Endometrium (tissue), 2 donors: ENCODE results near the gene DOCK3.
"Not testable (repeated sequence)": the region's sequence is repeated elsewhere in the genome, so short reads cannot be mapped to it uniquely, and the experiment has no call there.

Source experiments
- FAIRE-seq: peaks from 2 replicates; lab custom pipeline; 2012; peaks lifted over from hg19 to GRCh38; lab: Jason Lieb, UNC
- donor health status: control.
- donor health status: control.

The DOCK3 gene

GRCh38 chr3:51099794-51100535, 425.2 kb downstream of the DOCK3 start:
- FAIRE-seq = no peak

DNA sequence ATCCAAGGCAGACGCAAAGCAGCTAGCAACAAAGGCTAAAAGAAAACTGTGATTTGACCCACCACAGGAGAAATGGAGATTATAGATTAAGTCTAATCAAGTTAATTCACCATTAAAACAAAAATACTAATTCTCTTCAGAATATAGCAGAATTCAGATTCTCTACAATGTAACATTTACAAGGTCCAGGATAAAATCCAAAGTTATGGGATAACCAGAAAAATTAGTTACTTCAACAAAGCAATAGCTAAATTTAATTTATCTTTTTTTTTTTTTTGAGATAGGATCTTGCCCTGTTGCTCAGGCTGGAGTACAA, 425.8 kb downstream of the DOCK3 start:
- no peak for FAIRE-seq

GRCh38 chr3:51102396-51102795, 427.7 kb downstream of the DOCK3 start:
- no peak for FAIRE-seq

GRCh38 chr3:51106242-51106876, 431.6 kb downstream of the DOCK3 start:
- no peak for FAIRE-seq

DNA sequence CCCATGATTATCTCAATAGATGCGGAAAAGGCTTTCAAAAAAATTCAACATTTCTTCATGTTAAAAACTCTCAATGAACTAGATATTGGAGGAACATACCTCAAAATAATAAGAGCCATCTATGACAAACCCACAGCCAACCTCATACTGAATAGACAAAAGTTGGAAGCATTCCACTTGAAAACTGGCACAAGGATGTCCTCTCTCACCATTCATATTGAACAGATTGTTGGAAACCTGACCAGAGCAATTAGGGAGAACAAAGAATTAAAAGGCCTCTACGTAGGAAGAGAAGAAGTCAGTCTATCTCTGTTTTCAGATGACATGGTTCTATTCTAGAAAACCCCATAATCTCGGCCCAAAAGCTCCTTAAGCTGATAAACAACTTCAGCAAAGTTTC, 435.9 kb downstream of the DOCK3 start:
- FAIRE-seq = no peak

DNA sequence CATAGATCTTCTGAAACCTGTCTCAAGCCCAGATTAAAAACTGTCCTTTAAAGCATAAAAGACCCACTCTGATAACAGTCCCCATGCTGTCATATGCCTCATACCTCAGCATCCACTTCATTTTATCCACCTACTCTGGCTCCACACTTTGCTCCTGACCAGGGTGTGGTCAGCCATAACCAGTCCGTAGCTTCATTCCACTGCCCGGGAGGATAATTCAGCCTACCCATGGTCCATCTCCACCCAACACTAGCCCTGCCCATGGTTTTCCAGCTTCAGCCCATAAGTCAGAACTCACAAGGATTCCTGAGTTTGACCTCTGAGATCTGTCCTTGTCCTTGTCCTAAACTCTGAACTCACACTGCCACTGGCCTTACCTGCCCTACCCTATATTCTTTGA, 448.2 kb downstream of the DOCK3 start:
- FAIRE-seq = no peak

DNA sequence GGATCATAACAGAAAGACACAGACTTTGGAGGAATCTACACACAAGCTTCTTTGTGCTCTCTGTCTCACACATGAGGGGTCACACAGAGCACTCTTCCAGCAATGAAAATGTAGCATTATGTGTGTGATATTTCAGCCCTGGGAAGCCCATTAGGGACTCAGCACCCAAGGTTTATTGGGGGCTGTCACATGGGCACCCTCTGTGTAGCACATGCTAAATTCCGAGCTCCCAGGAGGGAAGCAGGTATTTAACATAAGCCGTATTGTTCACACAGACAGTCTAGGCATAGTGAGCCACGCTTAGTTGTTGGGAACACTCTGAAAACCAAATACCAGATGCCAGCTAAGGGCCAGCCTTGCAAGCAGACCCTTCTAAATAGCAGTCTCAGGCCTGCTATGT, 448.8 kb downstream of the DOCK3 start:
- FAIRE-seq = no peak

DNA sequence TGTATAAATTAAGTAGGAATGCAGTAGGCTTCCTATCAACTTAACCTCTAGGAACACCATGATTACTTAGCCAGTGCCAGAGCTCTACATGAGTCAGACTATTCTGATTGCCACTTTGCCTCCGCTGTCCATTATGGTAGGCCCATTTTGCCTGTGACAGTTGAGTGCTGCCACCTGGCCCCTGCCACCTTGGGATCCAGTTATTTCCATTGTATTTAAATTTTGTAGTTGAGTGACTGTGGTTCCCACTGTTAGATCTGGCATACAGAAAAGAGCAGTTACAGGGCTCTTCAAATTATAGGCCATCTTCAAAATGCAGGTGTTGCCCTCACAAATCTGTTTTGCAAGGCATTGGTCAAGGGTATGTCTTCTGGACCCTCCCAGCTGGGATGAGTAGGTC, 456.9 kb downstream of the DOCK3 start:
- FAIRE-seq = not testable (repeated sequence)

DNA sequence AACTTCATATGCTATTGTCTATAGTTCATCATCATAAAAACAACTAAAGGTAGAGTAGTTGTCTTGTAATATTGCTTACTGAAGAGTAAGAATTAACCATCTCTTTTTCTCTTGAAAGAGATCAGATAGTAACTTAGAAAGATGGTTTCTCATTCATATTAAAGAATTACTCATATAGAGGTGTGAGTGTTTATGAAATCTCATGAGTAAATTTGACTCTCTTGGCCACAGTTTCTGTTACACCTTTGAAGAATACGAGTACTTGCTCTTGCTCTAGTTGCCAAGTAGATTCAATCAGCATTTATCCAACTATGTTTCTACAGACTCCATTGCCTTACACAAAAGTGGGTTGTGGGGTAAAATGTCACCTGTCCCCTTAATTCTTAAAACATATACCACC, 463.0 kb downstream of the DOCK3 start:
- no peak for FAIRE-seq

- FAIRE-seq = no peak
These were observed 464.9 kb downstream of the DOCK3 start for GRCh38 chr3:51139616-51140015.

DNA sequence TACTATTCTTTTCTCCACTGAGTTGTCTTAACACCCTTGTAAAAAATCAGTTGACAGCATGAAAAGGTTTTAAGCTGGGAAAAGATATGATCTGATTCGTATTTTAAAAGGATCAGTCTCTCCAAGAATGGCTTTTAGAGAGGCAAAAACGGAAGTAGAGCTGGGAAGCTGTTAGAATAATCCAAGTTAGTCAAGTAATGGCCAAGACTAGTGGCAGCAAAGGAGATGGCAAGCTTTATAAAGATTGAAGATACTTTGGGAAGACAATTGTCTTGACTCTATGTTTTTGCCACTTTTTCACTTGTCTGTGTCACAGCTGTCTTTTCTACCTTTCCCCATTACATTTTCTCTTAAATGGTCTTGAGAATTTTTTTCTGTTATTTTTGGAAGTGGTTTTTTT, 466.8 kb downstream of the DOCK3 start:
- FAIRE-seq = no peak

DNA sequence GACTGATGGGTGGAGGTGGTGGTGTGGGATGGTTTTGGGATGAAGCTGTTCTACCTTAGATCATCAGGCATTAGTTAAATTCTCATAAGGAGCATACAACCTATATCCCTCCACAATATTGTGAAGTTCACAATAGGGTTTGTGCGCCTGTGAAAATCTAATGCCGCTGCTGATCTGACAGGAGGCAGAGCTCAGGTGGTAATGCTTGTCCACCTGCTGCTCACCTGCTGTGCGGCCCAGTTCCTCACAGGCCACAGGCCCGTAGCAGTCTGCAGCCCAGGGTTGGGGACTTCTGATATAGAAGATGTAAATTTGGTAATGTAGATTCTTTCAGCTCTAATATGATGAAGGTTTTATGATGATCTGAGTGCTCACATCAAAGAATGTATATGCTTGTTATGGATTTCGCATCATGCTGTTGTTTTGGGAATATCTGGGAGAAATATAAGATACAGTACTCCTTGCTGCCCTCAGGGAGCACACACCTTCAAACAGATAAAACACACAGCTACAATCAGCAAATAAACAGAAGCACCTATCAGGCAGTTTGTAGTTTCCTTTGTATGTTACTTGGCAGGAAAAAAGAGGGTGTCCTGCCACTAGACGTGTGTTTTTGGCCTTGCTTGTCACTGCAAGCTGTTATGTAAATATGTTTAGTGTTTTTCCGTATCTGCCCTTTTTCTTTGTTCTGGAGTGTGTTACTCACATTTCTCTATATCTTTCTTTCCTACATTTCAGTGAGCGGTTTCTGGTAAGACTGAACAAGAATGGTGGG, 471.3 kb downstream of the DOCK3 start:
- FAIRE-seq = no peak

GRCh38 chr3:51146781-51147180, 472.1 kb downstream of the DOCK3 start:
- no peak for FAIRE-seq

DNA sequence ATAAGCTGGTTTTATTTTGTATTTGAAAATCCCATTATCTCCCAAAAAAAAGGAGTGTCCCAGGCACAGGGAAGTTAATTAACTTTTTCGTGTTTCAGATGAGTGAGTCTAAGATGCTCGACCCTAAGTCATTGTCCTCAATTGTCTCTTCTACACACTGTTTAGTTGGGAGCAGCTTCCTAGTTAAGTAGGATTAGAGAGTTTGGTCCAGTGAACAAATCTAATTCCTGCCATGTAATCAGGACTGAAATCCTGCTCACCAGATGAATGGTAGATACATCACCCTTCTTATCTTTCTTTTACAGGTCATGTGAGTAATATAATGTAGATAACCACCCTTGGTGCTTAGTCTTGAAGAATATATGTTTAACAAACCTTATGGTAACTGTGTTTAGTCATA, 481.4 kb downstream of the DOCK3 start:
- FAIRE-seq = no peak

- FAIRE-seq = no peak
These were observed 488.3 kb downstream of the DOCK3 start for GRCh38 chr3:51163051-51163450.

DNA sequence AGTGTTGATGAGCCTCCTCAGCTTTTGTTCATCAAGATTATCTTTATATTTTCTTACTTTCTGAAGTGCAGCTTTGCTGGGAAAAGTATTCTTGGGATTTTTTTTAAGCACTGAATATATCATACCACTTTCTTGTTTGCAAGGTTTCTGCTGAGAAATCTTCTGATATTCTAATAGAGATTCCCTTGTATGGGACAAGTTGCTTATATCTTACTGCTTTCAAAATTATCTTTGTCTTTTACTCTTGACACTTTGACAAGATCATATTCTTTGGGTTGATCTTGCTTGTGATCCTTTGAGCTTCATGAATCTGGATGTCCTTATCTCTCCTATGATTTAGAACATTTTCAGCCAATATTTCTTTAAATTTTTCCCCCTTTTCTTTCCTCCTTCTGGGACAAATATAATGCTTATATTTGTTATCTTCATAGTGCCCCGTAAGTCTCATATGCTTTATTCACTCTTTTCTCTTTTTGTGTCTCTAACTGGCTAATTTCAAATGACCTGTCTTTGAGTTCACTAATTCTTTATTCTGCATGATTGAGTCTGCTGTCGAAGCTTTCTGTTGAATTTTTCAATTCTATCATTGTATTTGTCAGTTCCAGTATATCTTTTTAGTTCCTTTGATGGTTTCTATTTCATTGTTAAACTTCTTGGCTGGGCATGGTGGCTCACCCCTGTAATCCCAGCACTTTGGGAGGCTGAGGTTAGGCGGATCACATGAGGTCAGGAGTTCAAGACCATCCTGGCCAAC, 499.0 kb downstream of the DOCK3 start:
- no peak for FAIRE-seq

- FAIRE-seq = no peak
These were observed 502.2 kb downstream of the DOCK3 start for GRCh38 chr3:51176923-51177322.

DNA sequence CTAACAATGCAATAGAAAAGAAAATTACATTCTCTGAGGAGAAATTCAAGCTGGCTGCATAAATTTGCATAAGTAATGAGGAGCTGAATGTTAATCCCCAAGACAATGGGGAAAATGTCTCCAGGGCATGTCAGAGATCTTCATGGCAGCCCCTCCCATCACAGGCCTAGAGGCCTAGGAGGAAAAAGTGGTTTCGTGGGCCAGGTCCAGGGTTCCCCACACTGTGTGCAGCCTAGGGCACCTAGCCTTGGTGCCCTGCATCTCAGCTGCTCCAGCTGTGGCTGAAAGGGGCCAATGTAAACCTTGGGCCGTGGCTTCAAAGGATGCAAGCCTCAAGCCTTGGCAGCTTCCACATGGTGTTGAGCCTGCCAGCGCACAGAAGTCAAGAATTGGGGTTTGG, 511.7 kb downstream of the DOCK3 start:
- FAIRE-seq = not testable (repeated sequence)

GRCh38 chr3:51190199-51190598, 515.5 kb downstream of the DOCK3 start:
- no peak for FAIRE-seq

- no peak for FAIRE-seq
These were observed 516.1 kb downstream of the DOCK3 start for GRCh38 chr3:51190827-51191226.

DNA sequence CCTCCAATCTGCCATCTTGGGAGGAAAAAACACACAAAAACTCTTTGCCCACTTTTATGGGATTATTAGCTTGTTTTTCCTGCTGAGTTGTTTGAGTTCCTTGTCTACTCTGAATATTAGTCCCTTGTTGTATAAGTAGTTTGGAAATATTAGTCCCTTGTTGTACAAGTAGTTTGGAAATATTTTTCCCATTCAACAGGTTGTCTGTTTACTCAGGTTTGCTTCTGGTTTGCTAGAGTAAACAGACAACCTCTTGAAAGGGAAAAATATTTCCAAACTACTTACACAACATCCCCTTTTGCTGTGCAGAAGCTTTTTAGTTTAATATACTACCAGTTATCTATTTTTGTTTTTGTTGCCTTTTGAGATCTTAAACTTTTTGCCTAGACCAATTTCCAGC, 517.0 kb downstream of the DOCK3 start:
- no peak for FAIRE-seq

- FAIRE-seq = no peak
These were observed 523.8 kb downstream of the DOCK3 start for GRCh38 chr3:51198477-51198876.

DNA sequence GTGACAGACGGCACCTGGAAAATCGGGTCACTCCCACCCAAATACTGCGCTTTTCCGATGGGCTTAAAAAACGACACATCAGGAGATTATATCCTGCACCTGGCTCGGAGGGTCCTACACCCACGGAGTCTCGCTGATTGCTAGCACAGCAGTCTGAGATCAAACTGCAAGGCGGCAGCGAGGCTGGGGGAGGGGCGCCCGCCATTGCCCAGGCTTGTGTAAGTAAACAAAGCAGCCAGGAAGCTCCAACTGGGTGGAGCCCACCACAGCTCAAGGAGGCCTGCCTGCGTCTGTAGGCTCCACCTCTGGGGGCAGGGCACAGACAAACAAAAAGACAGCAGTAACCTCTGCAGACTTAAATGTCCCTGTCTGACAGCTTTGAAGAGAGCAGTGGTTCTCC, 524.6 kb downstream of the DOCK3 start:
- not testable (repeated sequence) for FAIRE-seq
